ENCODE data around the gene PDE7B.

DNA sequence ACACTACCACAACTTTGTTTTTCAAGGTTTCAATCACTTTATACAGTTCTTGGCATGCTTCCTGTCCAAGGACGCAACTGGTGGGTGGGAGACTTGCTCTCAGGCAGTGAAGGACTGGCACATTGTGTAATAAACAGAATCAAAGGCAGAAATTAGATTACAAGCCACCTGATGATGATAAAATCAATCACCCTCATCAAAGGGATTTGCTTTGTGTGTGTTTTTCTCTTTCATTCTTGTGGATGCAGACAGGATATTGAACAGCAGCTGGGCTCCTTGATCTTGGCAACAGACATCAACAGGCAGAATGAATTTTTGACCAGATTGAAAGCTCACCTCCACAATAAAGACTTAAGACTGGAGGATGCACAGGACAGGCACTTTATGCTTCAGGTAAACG is 327.2 kb downstream of the PDE7B start:
- TF ChIP-seq, protein P1, sequence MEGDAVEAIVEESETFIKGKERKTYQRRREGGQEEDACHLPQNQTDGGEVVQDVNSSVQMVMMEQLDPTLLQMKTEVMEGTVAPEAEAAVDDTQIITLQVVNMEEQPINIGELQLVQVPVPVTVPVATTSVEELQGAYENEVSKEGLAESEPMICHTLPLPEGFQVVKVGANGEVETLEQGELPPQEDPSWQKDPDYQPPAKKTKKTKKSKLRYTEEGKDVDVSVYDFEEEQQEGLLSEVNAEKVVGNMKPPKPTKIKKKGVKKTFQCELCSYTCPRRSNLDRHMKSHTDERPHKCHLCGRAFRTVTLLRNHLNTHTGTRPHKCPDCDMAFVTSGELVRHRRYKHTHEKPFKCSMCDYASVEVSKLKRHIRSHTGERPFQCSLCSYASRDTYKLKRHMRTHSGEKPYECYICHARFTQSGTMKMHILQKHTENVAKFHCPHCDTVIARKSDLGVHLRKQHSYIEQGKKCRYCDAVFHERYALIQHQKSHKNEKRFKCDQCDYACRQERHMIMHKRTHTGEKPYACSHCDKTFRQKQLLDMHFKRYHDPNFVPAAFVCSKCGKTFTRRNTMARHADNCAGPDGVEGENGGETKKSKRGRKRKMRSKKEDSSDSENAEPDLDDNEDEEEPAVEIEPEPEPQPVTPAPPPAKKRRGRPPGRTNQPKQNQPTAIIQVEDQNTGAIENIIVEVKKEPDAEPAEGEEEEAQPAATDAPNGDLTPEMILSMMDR (IDR thresholded peaks at IDR 0.05): no peak
- TF ChIP-seq ZFX (IDR thresholded peaks at IDR 0.05; ENCODE audit: borderline replicate concordance): no peak

Measured in 22Rv1 (cell line).